GM18951 (cell line): ENCODE measurements around the gene IFNA2.
A peak's percentile ranks its signal among the peaks of the same experiment; 100 is the strongest.
"Not testable (repeated sequence)": the region's sequence is repeated elsewhere in the genome, so short reads cannot be mapped to it uniquely, and the experiment has no call there.

Source experiments
- POLR2A ChIP-seq: IDR thresholded peaks from 4 replicates; pipeline ENCODE4 v1.6.1; 2011; ENCODE audit warnings: mild to moderate bottlenecking; ENCODE audit not compliant: insufficient read length, insufficient read depth; ENCODE audit errors: extremely low read depth
- in situ Hi-C: fragments of 300-500 bp; cut with MboI; formaldehyde crosslinking; loops from one replicate; pipeline ENCODE4 v1.12.0; 2022; ENCODE audit warnings: low sequenced_read_pairs, mixed read lengths, inconsistent platforms; ENCODE audit not compliant: unreplicated experiment

Gene IFNA2

GRCh38 chr9:21385131-21385670, at the start of gene IFNA2:
Gene IFNA2 (minus strand): TSS chr9:21385398. CDS start chr9:21385329, 69 bp downstream.
- in situ Hi-C loops = no loop called here
- peak; percentile 29 for TF ChIP-seq POLR2A

- in situ Hi-C loops = not testable (repeated sequence)
Measured at GRCh38 chr9:21435015-21435383, 49.8 kb upstream of the IFNA2 start.

- in situ Hi-C loops = no loop called here
- no peak for TF ChIP-seq POLR2A
Measured at GRCh38 chr9:21434202-21435014, 49.2 kb upstream of the IFNA2 start.

GRCh38 chr9:21432672-21433425, 47.7 kb upstream of the IFNA2 start:
- TF ChIP-seq POLR2A = no peak
- in situ Hi-C loops = no loop called here

GRCh38 chr9:21429191-21429590, 44.0 kb upstream of the IFNA2 start:
- no peak for TF ChIP-seq POLR2A
- in situ Hi-C loops = no loop called here

GRCh38 chr9:21428235-21428634, 43.0 kb upstream of the IFNA2 start:
- in situ Hi-C loops = no loop called here
- TF ChIP-seq POLR2A = no peak

- TF ChIP-seq POLR2A = no peak
- in situ Hi-C loops = no loop called here
Measured at GRCh38 chr9:21415493-21416267, 30.5 kb upstream of the IFNA2 start.

GRCh38 chr9:21414220-21414940, 29.2 kb upstream of the IFNA2 start:
- TF ChIP-seq POLR2A = no peak
- in situ Hi-C loops = no loop called here

- in situ Hi-C loops = no loop called here
- no peak for TF ChIP-seq POLR2A
Measured at GRCh38 chr9:21413624-21414023, 28.4 kb upstream of the IFNA2 start.

- no peak for TF ChIP-seq POLR2A
- in situ Hi-C loops = no loop called here
Measured at GRCh38 chr9:21413151-21413550, 28.0 kb upstream of the IFNA2 start.

- in situ Hi-C loops = no loop called here
- no peak for TF ChIP-seq POLR2A
Measured at GRCh38 chr9:21412107-21412506, 26.9 kb upstream of the IFNA2 start.

- TF ChIP-seq POLR2A = no peak
- in situ Hi-C loops = no loop called here
Measured at GRCh38 chr9:21408817-21409216, 23.6 kb upstream of the IFNA2 start, which contains the start of gene IFNA8. Gene IFNA8 (plus strand): TSS chr9:21409117. CDS start chr9:21409177, 60 bp downstream.
